Uterus (tissue), 2 donors: ENCODE data around the gene PTPRQ.

ENCODE experiments used
- CTCF ChIP-seq, 4 experiments: fragments of 200-600 bp in 2 of 4; fragments of 450-650 bp in 2 of 4; sonication (generic) in 2 of 4; IDR thresholded peaks; one replicate each; pipeline ENCODE4 v1.5.1; 2016 to 2019; ENCODE audit warnings: antibody characterized with exemption in 4 of 4, mild to moderate bottlenecking in 2 of 4, moderate library complexity in 1 of 4
- POLR2A ChIP-seq, 2 donors: fragments of 450-650 bp; IDR thresholded peaks; one replicate each; pipeline ENCODE4 v1.6.1; 2016; ENCODE audit warnings: antibody characterized with exemption in 2 of 2, mild to moderate bottlenecking in 1 of 2, moderate library complexity in 1 of 2

DNA sequence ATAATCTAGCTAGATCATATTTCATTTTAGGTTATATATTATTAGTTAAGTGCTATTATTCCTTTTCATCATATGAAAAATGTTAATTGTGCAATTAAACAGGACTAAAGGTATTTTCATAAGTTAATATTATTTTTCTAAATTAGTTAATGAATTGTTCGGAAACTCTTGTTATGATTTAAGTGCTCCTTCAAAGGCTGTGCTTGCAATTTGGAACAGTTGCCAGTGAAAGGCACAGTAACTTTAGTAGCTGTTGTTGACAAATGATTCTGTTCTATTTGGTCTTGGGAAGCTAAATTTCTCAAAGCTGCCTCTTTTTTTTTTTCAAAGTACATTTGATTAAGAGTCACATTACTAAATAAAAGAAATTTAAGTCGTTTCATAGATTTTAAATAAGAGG lies 40.7 kb downstream of the PTPRQ start:
- TF ChIP-seq CTCF (IDR thresholded peaks at IDR 0.05) (no peak), POLR2A (IDR thresholded peaks at IDR 0.05) (no peak)
